HG02610 (cell line): ENCODE data around the gene UBXN6.

Experiments used
- ATAC-seq: cut with Tn5 transposase; IDR thresholded peaks from one replicate; pipeline ENCODE4 v1.9.1; 2021; ENCODE audit warnings: mild to moderate bottlenecking, moderate library complexity; ENCODE audit not compliant: unreplicated experiment

The UBXN6 gene

DNA sequence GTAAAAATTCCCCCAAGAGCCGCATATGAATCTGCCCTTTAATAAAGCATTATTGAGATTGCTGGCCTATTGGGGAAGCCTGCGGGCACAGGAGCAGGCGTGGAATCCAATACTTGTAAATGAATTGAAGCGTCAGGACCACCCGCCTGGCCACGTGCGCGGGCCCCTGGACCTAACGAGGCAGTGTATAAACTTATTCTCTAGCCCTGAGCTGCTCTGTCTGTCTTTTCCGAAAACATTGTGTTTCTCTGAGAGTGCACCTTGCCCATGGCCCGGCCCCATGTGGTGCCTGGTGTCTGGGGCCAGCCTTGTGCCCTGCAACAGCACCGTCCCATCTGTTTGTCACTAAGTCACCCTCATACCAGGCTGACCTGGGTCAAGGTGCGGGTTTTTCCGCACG lies 14.4 kb downstream of the UBXN6 start:
- ATAC-seq: no peak

- no peak for ATAC-seq
Observed at GRCh38 chr19:4442819-4443146, 14.8 kb downstream of the UBXN6 start.

DNA sequence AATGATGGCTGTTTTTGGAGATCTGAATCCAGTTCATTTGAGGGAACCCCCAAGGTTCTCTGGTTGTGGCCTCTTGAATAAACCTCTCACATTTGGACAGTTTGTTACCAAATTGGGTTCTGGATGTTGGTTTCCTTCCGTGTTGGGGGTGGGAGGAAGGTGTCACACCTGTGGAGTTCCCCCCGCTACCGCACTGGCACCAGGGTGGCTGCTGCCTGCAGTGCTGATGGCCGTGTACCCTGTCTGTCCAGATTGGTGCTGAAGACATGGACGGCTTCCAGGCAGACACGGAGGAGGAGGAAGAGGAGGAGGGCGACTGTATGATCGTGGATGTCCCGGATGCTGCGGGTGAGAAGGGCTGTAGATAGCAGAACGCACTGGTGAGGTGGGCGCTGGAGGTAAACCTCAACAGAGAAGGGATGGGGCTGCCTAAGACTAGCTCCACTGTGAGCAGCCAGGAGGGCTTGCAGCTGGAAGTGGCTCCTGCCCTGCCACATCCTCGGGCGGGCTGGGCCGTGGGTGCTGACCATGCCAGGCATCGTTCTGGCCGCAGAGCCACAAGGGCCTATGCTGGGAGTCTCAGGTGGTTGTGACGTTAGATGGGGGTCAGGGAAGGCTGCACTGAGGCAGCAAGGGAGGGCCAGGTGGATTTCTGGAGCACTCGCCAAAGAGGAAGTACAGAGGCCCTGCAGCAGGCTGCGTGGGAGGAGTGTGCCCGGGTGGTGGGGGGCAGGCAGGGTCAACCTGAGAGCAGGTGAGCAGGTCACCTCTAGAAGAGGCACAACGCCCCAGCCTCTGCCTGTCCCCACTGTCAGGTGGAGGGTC lies 15.4 kb downstream of the UBXN6 start:
- ATAC-seq: no peak

GRCh38 chr19:4439243-4439642 lies 18.4 kb downstream of the UBXN6 start:
- ATAC-seq: no peak

DNA sequence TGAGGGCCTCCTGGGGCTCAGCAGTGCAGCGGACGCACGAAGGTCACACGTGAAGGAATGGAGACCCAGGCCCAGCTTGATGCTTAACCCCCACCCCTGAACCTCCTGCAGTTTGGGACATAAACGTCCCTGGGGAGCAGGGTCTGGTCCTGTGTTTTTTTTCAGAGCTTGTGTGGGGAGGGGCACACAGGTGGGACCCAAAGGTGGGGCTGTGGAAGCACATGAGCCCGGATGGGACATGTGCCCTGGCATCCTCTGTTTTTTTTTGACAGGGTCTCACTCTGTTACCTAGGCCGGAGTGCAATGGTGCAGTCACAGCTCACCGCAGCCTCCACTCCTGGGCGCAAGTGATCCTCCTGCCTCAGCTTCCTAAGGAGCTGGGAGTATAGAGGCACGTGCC lies 20.5 kb downstream of the UBXN6 start:
- ATAC-seq: no peak

- no peak for ATAC-seq
Observed at GRCh38 chr19:4436231-4436630, 21.4 kb downstream of the UBXN6 start.

- no peak for ATAC-seq
Observed at GRCh38 chr19:4434391-4434790, 23.2 kb downstream of the UBXN6 start.

GRCh38 chr19:4432918-4433506 lies 24.6 kb downstream of the UBXN6 start:
- no peak for ATAC-seq

- ATAC-seq: peak; percentile 41
Observed at GRCh38 chr19:4431808-4432674, 25.6 kb downstream of the UBXN6 start.

DNA sequence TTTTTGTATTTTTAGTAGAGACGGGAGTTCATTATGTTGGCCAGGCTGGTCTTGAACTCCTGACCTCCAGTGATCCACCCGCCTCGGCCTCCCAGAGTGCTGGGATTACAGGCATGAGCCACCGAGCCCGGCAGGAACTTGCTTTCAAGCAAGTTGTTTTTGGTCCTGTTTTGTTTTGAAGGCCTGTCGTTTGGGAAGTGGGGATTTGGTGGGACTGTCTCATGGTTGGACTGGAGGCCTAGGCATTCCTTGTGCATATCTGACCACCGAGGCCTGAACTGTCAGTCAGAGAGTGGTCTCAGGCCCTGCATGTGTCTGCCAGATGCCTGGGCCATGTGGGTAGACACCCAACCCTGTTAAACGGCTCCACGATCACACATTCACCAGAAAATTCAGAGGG lies 26.3 kb downstream of the UBXN6 start:
- ATAC-seq: no peak

DNA sequence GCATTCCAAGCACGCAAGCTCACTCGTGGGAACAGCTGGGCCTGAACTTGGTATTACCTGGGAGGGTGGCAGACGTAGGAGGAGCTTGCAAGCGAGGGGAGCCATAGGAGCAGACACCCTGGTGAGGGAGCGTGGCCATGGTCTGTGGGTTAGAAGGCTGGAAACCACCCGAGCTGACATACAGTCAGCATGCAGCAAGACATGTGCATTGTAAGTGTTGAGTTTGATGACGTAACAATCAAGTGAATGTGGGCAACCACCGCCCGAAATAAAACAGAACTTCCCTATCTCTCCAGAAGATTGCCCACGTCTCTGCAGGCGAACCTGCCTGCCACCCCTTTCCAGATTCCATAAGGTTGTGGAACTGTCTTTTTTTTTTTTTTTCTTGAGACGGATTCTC lies 26.8 kb downstream of the UBXN6 start:
- ATAC-seq: no peak

GRCh38 chr19:4429771-4430171 lies 27.8 kb downstream of the UBXN6 start:
- no peak for ATAC-seq

DNA sequence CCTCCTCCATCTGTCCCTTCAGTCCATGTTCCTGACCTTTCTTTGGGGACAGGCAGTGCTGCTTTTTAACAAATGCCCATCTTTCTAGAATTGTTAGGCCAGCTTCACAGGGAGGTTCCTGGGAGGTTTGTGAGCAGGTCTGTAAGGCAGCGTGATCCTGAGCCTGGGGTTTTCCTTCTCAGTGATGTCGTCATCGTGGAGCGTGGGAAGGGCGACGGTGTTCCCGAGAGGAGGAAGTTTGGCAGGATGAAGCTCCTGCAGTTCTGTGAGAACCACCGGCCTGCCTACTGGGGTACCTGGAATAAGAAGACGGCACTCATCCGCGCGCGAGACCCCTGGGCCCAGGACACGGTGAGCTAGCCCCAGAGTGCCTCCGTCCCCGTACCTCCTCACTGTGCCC lies 28.3 kb downstream of the UBXN6 start:
- ATAC-seq: no peak

DNA sequence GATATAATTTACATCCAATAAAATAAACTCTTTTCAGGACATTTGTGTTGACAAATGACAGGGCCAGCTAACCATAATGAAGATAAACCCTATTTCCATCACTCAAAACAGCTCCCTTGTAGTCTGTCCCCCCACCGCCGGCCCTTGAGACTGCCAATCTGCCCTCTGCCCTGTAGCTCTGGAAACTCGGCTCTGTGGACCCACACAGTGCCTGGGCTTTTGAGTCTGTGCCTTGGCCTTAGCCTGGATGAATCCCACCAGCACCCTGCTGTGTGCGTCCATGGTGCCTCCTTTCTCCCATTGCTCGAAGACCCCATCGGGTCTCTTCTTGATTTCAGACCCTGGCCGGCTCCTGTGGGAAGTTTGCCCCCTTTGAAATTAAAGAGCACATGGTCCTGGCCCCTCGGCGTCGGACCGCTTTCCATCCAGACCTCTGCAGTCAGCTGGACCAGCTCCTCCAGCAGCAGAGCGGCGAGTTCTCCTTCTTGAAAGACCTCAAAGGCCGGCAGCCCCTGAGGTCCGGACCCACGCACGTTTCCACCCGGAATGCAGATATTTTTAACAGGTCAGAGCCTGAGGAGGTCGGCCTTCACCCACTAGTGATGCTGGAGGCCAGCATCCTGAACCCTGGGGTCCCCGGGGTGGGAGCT lies 29.1 kb downstream of the UBXN6 start:
- ATAC-seq: no peak

GRCh38 chr19:4425537-4425936 lies 32.1 kb downstream of the UBXN6 start:
- ATAC-seq: no peak

DNA sequence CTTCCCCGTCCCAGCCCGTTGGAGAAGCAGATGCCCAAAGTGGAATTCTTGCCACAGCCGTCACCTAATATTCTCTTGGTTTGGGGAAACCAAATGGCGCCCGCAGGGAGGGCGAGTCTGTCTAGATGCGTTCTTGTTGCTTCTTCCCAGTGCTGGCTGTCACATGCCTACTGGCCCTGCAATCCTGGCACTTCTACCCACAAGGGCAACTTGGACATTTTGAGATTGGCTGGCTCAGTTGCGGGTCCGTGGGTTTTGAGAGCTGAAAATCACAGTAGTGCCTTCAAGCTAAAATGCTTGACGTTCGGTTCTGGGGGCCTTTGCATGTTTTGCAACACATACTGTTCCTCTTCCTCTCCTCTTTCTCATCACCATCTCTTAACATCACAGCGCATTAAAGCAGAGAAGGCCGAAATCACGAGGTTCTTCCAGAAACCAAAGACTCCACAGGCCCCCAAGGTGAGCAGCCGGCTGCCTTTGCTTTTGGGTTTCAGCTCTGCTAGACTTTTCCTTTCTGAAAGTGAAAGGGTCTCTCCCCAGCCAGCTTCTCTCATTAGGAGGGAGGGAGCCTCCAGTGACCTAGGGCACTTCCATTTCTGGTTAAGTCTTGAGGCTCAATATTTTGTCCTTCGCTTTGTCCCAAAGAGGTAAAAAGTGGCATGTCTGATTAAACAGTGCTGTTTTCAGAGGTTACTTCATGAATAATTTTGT lies 34.0 kb downstream of the UBXN6 start:
- no peak for ATAC-seq

DNA sequence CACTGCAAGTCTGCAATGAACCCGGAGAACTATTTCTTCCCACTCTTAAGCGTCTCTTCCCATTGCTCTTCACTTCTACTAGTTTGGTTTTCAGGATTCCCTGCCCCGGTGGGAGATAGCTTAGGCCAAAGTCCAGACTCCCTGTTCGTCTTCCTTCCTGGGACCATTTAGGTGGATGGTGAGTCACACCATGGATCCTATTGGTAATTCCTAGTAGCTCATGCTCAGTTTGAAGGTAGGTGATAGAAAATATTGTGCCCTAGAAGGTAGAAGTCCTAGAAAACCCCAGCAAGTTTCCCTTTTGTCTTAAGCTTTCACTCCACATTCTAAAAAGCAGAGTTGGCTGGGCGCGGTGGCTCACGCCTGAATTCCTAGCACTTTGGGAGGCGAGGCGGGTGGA lies 41.3 kb downstream of the UBXN6 start:
- ATAC-seq: no peak

- ATAC-seq: no peak
Observed at GRCh38 chr19:4415352-4415751, 42.2 kb downstream of the UBXN6 start.

- no peak for ATAC-seq
Observed at GRCh38 chr19:4414800-4415321, 42.7 kb downstream of the UBXN6 start.

DNA sequence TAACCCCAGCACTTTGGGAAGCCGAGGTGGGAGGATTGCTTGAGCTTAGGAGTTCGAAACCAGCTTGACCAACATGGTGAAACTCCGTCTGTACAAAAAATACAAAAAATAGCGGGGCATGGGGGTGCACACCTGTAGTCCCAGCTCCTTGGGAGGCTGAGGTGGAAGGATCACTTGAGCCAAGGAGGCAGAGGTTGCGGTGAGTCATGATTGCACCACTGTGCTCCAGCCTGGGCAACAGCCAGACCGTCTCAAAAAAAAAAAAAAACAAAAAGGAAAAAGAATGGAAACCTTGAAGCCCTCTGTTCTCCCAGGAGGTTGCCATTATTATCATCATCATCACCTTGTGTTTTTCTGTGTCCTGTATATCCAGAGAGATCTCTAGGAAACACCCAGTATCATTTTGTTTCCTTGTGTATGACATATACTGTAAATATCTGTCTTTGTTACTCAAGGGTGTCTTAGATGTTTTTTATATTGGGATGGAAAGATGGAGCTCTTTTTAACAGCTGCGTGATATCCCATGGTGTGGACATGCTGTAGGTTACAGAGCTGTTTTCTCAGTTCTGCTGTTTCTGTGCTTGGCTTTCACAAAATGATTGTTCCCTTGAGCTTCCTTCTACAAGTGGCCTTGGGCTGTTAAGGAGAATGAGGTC lies 43.3 kb downstream of the UBXN6 start:
- ATAC-seq: no peak
